ENCODE data around the gene RAD9B.
A peak's percentile ranks its signal among the peaks of the same experiment; 100 is the strongest.
"Not testable (repeated sequence)": the region's sequence is repeated elsewhere in the genome, so short reads cannot be mapped to it uniquely, and the experiment has no call there.

Gene RAD9B

DNA sequence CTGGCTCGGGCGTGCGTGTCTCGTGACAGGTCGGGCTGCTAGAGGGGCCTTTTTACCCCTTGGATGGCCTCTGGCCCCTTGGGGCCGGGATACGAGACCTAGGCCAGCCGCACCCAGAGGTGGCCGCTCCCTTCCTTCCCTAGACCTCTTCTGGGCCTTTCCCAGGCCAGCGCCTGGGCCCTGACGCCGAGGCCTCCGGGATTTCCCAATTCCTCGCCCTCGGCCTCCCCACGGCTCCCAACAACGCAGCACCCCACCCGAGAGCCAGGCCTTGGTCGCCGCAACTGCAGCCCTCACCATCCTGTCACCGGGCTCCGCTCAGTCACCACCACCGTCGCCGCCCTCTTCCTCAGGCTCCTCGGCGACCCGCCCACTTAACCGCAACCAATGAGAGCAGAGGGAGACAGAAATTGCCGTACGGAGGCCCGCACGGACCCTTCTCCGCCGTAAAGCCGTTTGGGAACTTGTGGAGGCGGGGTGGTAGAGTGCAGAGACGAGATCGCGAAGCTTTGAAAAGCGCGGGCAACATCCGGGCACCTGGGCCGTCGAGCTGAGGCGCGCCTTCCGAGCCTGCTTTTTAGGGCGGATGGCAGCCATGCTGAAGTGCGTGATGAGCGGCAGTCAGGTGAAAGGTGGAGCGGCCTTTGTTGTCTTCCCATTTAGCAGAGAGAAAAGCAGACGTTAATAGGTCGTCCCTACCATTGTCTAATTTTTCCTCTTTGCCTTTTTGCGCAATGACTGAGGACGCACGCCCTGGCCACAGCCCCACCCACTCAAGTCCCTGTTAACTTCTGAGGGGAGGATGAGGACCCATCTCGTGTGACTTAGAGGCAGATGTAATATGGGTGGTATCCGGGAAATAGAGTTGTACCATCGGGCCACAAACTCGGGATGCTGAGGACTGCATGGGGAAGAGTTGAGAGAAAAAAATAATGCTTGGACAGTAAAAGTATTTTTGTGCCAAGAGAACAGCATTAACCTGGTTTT lies at the start of gene RAD9B, which contains the start of gene VPS29:
TSS of gene RAD9B (plus strand) at position 580 of the 987 bp plus-strand sequence. CDS start at position 587, 7 bp downstream.
TSS of gene VPS29 (minus strand) at position 360 of the 987 bp plus-strand sequence. CDS start at position 300, 60 bp downstream.
- peaks cover 32% of the 10 kb centered on the region for H3K4me1 Mint-ChIP-seq
- DNase-seq (peak; percentile 99 to 100), ATAC-seq (peak; percentile 97)
- peak within 1 kb of the TSS; percentile 98 to 99 for H3K27ac Mint-ChIP-seq
- no peaks in the 10 kb centered on the region for H3K9me3 Mint-ChIP-seq
- H3K27me3 Mint-ChIP-seq: no peaks in the 10 kb centered on the region
- H3K4me3 Mint-ChIP-seq: peak within 1 kb of the TSS; percentile 91 to 98

DNA sequence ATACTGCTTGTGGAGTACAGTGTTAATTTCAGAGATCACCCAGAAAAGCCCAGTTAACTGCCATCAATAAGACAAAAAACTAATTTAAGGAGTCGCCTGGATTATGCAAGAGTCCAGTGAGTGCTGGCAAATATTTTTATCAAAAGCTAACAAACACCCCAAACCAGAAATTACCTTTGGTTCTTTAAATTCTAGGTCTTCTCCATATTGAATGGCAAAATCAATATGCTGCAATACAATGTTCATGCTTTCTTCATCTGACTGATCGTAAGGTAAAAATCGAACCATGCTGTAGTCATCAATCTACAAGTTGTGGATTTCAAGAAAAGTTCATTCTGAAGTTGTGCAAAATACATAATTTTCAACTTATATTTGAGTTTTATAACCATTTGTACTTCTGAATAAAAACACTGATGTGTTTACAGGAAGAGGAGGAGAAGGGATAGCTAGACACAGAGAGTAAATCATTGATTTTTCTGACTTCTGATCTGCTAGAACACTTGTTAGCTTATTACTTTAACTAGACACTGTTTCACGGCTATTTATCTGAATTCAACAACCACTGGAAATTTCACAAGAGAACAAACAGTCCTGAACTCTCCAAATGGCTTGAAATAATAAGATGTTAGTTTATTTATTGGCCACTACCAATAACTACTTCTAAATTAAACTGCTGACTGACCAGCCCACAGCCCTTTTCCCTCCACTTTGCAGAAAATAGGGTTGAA lies 48.4 kb upstream of the RAD9B start:
- Mint-ChIP-seq H3K27ac (no peak overlapping the region), H3K27me3 (no peaks in the 10 kb centered on the region), H3K4me3 (no peak overlapping the region), H3K9me3 (no peaks in the 10 kb centered on the region), H3K4me1 (peaks cover 17% of the 10 kb centered on the region)
- ATAC-seq (no peak), DNase-seq (no peak)

DNA sequence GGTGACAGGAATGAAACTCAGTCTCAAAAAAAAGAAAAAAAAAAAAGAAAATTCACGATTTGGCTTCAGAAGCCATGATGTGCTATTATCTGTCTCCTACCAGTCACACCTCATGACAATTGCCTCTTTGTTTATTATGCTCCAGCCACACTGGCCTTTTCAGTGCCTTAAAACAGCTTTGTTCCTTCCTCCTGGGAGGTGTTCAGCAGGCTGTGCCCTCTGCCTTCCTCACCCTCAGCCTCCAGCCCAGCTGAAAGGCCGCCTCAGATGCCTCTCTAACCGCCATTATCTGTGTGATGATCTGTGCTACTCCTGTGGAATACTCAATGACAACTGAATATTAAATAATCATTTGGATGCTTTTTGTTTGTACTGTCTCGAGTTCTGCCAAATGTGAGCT lies 43.4 kb upstream of the RAD9B start:
- no peaks in the 10 kb centered on the region for H3K9me3 Mint-ChIP-seq
- peaks cover 7% of the 10 kb centered on the region for H3K4me1 Mint-ChIP-seq
- no peak overlapping the region for H3K4me3 Mint-ChIP-seq
- ATAC-seq (no peak), DNase-seq (no peak)
- H3K27me3 Mint-ChIP-seq: no peaks in the 10 kb centered on the region
- H3K27ac Mint-ChIP-seq: no peak overlapping the region

DNA sequence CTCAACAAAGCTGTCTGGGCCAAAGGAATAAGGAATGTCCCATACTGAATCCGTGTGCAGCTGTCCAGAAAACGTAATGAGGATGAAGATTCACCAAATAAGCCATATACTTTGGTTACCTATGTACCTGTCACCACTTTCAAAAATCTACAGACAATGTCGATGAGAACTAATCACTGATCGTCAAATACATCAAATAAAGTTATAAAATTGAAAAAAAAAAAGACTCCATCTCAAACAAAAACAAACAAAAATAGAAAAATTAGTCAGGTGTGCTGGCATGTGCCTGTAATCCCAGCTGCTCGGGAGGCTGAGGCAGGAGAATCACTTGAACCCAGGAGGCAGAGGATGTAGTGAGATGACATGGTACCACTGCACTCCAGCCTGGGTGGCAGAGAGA lies 40.9 kb upstream of the RAD9B start:
- H3K9me3 Mint-ChIP-seq, DNase-seq, H3K27me3 Mint-ChIP-seq, H3K4me3 Mint-ChIP-seq, H3K27ac Mint-ChIP-seq, ATAC-seq: not testable (repeated sequence)
- H3K4me1 Mint-ChIP-seq: peaks cover 12% of the 10 kb centered on the region

DNA sequence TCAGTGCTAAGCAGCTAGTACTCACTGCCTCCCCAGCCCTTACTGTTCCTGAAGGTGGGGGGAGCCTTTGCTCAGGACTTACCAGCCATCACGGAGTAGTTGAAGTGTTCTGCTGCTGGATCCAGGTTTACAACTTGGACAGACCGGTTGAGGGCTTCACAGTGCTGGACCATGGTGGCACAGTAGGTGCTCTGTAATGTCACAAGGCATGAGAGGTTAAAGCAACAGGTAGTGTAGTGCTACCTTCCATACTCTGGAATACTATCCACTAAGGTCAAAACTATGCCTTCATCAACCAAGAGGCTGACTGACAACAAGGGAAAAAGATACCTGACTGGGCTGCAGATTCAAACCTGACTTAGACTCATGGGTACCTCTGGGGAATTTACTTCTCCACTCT lies 37.1 kb upstream of the RAD9B start:
- Mint-ChIP-seq H3K27me3 (no peaks in the 10 kb centered on the region), H3K27ac (no peak overlapping the region), H3K4me1 (peaks cover 38% of the 10 kb centered on the region), H3K9me3 (no peaks in the 10 kb centered on the region), H3K4me3 (no peak overlapping the region)
- no peak for ATAC-seq
- no peak for DNase-seq

DNA sequence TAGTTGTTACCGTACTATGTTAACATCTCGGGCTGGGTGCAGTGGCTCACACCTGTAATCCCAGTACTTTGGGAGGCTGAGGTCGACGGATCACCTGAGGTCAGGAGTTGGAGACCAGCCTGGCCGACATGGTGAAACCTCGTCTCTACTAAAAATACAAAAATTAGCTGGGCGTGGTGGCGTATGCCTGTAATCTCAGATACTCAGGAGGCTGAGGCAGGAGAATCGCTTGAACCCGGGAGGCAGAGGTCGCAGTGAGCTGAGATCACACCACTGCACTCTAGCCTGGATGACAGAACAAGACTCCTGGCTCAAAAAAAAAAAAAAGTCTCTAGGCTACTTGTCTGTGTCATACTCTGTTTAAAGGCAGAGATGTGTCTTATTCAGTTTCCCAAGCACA lies 36.4 kb upstream of the RAD9B start:
- not testable (repeated sequence) for H3K27me3 Mint-ChIP-seq, DNase-seq, H3K27ac Mint-ChIP-seq, H3K4me3 Mint-ChIP-seq, H3K9me3 Mint-ChIP-seq, ATAC-seq
- H3K4me1 Mint-ChIP-seq: peaks cover 45% of the 10 kb centered on the region

DNA sequence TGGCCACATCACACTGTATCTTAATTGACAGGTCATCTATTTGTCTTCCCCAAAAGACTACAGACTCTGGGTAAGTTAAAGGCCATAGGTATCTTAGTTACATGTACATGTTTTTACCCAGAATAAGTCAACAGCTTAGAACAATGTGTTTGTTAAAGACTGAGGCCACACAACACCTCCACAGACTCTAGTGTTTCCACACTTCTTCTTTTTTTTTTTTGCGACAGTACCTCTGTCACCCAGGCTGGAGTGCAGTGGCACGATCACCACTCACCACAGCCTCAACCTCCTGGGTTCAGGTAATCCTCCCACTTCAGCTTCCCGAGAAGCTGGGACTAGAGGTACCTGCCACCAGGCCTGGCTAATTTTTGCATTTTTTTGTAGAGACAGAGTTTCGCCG lies 35.3 kb upstream of the RAD9B start:
- peak overlapping the region; percentile 90 to 100 for H3K4me3 Mint-ChIP-seq
- H3K27me3 Mint-ChIP-seq: no peaks in the 10 kb centered on the region
- H3K9me3 Mint-ChIP-seq: no peaks in the 10 kb centered on the region
- H3K27ac Mint-ChIP-seq: no peak overlapping the region
- H3K4me1 Mint-ChIP-seq: peaks cover 56% of the 10 kb centered on the region
- DNase-seq (no peak), ATAC-seq (no peak)

DNA sequence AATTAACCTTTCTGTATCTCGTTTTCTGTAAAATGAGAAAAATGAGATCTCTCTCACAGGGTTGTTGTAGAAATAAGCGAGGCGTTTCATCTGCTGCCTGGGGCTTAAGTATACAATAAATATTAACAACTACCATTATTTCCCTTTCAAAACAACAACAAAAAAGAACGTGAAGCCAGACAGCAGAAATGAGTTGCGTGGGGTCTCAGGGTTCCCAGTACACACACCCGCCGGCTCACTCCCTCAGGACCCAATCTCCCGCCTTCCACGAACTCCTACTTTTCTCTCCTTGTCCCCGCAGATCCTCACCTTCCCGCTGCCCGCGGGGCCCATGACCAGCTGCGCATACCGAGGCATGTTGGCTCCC lies 34.3 kb upstream of the RAD9B start:
- peak overlapping the region; percentile 90 to 100 for H3K4me3 Mint-ChIP-seq
- peak; percentile 0 for ATAC-seq
- peak overlapping the region; percentile 98 to 99 for H3K27ac Mint-ChIP-seq
- no peaks in the 10 kb centered on the region for H3K27me3 Mint-ChIP-seq
- peaks cover 56% of the 10 kb centered on the region for H3K4me1 Mint-ChIP-seq
- DNase-seq: no peak
- H3K9me3 Mint-ChIP-seq: no peaks in the 10 kb centered on the region

DNA sequence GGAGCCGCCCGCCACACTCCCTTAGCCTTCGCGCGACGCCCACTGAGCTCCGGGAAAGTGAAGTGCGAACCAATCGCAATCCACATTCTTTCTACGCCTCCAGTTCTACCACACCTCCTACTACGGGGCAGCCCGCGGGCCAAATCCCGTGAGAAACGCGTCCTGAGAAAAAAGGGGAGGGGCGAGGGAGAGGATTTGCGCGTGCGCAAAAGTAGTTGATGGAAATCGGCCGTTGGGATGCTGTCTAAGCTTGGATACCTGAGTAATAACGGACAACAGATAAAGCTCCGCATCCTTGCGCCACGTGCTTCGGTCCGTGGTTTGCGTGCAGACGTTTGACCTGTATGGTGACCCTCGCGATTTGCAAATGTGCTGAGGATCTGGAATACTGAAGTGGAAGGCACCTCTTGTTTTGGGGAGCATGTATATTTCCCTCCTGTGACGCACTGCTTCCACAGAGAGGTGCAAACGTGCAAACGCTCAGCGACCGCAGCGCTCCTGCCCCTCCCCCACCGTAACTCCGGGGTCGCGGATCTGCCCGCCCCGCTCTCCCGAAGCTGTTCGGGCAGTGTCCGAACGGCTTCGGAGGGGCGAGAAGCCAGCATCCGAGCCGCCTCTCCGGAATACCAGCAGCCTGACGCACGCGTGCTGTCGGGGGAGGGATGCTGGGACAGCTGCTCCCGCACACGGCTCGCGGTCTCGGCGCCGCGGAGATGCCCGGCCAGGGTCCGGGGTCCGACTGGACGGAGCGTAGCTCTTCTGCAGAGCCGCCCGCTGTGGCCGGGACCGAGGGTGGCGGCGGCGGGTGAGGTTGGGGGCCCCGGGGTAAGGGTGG lies 33.7 kb upstream of the RAD9B start, which contains the start of the genes FAM216A and GPN3:
TSS of gene FAM216A (plus strand) at position 632 of the 835 bp plus-strand sequence. CDS start at position 663, 31 bp downstream.
TSS of gene GPN3 (minus strand) at position 44 of the 835 bp plus-strand sequence. CDS start 54 bp downstream, outside the sequence.
- peak within 1 kb of the TSS; percentile 98 to 99 for H3K27ac Mint-ChIP-seq
- peaks cover 59% of the 10 kb centered on the region for H3K4me1 Mint-ChIP-seq
- peak; percentile 97 to 98 for DNase-seq
- peak; percentile 85 for ATAC-seq
- H3K4me3 Mint-ChIP-seq: peak within 1 kb of the TSS; percentile 90 to 100
- no peaks in the 10 kb centered on the region for H3K9me3 Mint-ChIP-seq
- H3K27me3 Mint-ChIP-seq: no peaks in the 10 kb centered on the region

DNA sequence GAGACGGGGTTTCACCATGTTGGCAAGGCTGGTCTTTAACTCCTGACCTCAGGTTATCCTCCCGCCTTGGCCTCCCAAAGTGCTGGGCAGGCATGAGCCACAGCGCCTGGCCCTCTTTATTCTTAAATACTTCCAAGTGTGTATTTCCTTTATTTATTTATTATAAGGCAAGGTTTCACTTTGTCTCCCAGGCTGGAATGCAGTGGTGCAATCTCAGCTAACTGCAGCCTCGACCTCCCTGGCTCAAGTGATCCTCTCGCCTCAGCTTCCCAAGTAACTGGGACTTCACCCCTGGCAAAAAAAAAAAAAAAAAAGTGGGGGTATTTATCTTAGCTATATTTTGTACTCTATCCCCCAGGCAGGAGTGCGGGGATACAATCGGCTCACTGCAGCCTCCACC lies 26.7 kb upstream of the RAD9B start:
- no peak overlapping the region for H3K27ac Mint-ChIP-seq
- DNase-seq (no peak), ATAC-seq (no peak)
- H3K4me3 Mint-ChIP-seq: no peak overlapping the region
- no peaks in the 10 kb centered on the region for H3K27me3 Mint-ChIP-seq
- H3K4me1 Mint-ChIP-seq: peaks cover 31% of the 10 kb centered on the region
- H3K9me3 Mint-ChIP-seq: no peaks in the 10 kb centered on the region

DNA sequence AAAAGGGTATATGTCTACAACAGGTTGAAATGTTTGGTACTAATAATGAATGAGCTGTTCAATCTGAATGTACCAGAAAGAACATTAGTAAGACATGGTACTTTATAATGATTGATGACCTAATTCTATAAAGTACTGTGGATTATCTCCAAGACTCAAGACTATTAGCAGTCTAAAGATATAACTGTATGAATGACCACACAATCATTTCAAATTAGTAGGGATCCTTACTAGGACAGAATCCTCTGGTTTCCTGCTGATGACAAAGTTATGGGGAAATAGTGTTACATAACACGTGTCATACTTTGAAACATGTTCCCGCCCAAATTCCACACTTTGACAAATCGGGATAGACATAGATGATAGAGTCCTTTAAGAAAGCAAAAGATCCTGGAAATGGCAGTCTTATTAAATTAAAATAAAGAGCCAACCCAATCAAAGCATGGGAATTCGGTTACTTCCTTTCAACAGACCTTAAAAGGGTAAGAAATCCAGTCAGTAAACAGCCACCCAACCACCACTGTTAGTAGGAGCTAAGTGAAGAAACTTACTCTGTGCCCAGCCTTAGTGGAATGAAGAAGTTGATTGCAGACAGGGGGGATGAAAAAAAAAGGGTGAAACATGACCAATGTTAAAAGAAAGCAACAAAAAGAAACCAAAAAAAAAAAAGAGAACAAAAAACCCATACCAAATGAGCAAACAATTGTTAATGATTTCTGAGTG lies 3.0 kb upstream of the RAD9B start:
- ATAC-seq (no peak), DNase-seq (no peak)
- Mint-ChIP-seq H3K27me3 (no peaks in the 10 kb centered on the region), H3K4me1 (peaks cover 32% of the 10 kb centered on the region), H3K9me3 (no peaks in the 10 kb centered on the region), H3K27ac (peak overlapping the region; percentile 90 to 97), H3K4me3 (peak overlapping the region; percentile 71 to 81)

DNA sequence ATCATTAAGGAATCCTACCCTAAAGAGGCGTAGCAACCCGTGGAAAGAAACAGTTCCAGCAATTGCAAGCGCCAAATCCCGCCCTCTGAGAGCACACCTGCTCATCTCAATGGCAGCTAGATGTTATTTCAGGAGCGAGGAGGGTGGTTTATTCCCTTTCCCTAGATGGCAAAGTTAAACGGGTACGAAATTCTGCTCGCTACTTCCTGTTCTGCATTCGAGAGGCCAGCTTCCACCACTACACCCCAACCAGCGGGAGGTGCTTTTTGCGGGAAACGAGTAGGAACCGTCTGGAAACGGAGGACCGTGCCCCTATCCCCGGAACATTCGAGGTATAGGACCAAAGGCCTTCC lies 756 bp upstream of the RAD9B start:
- Mint-ChIP-seq H3K27ac (peak overlapping the region; percentile 98 to 99), H3K4me1 (peaks cover 32% of the 10 kb centered on the region), H3K27me3 (no peaks in the 10 kb centered on the region), H3K9me3 (no peaks in the 10 kb centered on the region), H3K4me3 (peak overlapping the region; percentile 91 to 98)
- ATAC-seq (no peak), DNase-seq (no peak)

DNA sequence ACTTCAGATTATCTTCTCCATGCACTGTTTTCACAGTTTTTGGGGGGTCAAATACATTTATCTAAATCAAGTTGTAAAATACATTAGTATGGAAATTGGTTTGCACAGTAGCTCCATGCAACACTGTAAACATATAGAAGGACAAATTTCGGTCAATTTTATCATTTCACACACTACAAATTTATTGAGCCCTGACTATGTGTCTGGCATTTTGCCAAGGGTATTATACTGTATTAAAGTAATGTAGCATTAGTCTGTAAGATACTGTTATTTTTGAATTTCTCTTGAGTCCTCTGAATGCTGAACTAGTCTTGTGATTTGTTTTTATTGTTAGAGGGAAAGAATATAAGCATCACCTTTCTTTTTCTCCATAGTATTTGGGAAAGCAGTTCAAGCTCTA lies 1.3 kb downstream of the RAD9B start:
- Mint-ChIP-seq H3K27me3 (no peaks in the 10 kb centered on the region), H3K4me3 (peak overlapping the region in 1 of 2 donors; percentile 26), H3K4me1 (peaks cover 32% of the 10 kb centered on the region), H3K27ac (peak overlapping the region in 1 of 2 donors; percentile 98), H3K9me3 (no peaks in the 10 kb centered on the region)
- DNase-seq: no peak
- ATAC-seq: no peak

DNA sequence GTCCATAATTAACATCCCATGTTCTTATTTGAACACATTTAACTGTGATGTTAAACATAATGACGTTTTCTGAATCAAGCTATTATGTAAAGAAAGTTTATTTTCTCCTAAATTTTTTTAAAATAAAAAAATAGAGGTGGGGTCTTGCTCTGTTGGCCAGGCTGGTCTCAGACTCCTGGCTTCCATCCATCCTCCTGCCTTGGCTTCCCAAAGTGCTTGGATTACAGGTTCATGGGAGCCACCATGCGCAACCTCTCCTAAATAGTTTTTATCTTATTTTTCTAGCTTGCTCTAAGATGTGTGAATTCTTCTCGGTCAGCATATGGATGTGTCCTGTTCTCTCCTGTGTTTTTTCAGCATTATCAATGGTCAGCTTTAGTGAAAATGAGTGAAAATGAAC lies 3.2 kb downstream of the RAD9B start:
- Mint-ChIP-seq H3K4me3 (no peak overlapping the region), H3K9me3 (no peaks in the 10 kb centered on the region), H3K4me1 (peaks cover 16% of the 10 kb centered on the region), H3K27ac (no peak overlapping the region), H3K27me3 (no peaks in the 10 kb centered on the region)
- no peak for DNase-seq
- no peak for ATAC-seq
